WTC11 (cell line): ENCODE measurements around the gene KLHL20. TPM values are rescaled to one million over a fixed set of nuclear protein-coding genes. Genes with fewer than 3 reads are reported as not detected.

Experiments
- ATAC-seq: fragments of 200-7000 bp; cut with Tn5 transposase; 2 replicates; pipeline ENCODE4 v1.10.0; 2021; ENCODE audit warnings: mild to moderate bottlenecking, moderate library complexity
- CTCF ChIA-PET: fragments of 300-600 bp; sonication (Branson Sonifier 250); formaldehyde crosslinking; loops from one replicate; lab custom pipeline; 2021; ENCODE audit warnings: antibody characterized with exemption; lab: Charles Lee
- POLR2A ChIA-PET: fragments of 350-600 bp; sonication (Branson Sonifier 250); formaldehyde crosslinking; loops from one replicate; lab custom pipeline; 2021; ENCODE audit warnings: antibody characterized with exemption; lab: Charles Lee
- DNase-seq: peaks from one replicate; pipeline ENCODE4 v3.0.0; 2021; ENCODE audit warnings: low spot score
- H3K27ac Mint-ChIP-seq: 2 replicates; pipeline ENCODE4 v1.8.0; 2021; ENCODE audit warnings: mixed read lengths
- H3K27me3 Mint-ChIP-seq: 2 replicates; pipeline ENCODE4 v1.8.0; 2021; ENCODE audit warnings: low read depth, mild to moderate bottlenecking, moderate library complexity, mixed read lengths
- H3K36me3 Mint-ChIP-seq: 2 replicates; pipeline ENCODE4 v1.8.0; 2021; ENCODE audit warnings: mixed read lengths
- H3K4me1 Mint-ChIP-seq: 2 replicates; pipeline ENCODE4 v1.8.0; 2022; ENCODE audit warnings: mixed read lengths
- H3K4me3 Mint-ChIP-seq: 2 replicates; pipeline ENCODE4 v1.8.0; 2021; ENCODE audit warnings: mild to moderate bottlenecking, moderate library complexity, mixed read lengths
- H3K9me3 Mint-ChIP-seq: 2 replicates; pipeline ENCODE4 v1.8.0; 2021; ENCODE audit warnings: mixed read lengths
- ARID4B ChIP-seq: sonication (generic); formaldehyde crosslinking; IDR thresholded peaks from 2 replicates; pipeline ENCODE4 v1.8.0; 2023; ENCODE audit warnings: missing genetic modification reagents, mild to moderate bottlenecking, borderline replicate concordance
- CBFB ChIP-seq: sonication (generic); formaldehyde crosslinking; IDR thresholded peaks from 2 replicates; pipeline ENCODE4 v1.8.1; 2022; ENCODE audit warnings: mild to moderate bottlenecking, low read depth, missing genetic modification reagents
- EMX1 ChIP-seq: fragments of 250-450 bp; sonication (Bioruptor Pico); IDR thresholded peaks from 2 replicates; pipeline ENCODE4 v1.8.0; 2021; ENCODE audit warnings: mild to moderate bottlenecking
- ETV6 ChIP-seq: sonication (generic); formaldehyde crosslinking; IDR thresholded peaks from 2 replicates; pipeline ENCODE4 v1.8.1; 2022; ENCODE audit warnings: mild to moderate bottlenecking, missing genetic modification reagents
- FOXP1 ChIP-seq: sonication (generic); formaldehyde crosslinking; IDR thresholded peaks from 2 replicates; pipeline ENCODE4 v1.8.0; 2022; ENCODE audit warnings: missing genetic modification reagents, mild to moderate bottlenecking, moderate library complexity, borderline replicate concordance
- GRHL2 ChIP-seq: fragments of 250-450 bp; sonication (Bioruptor Pico); IDR thresholded peaks from 2 replicates; pipeline ENCODE4 v1.8.0; 2022; ENCODE audit warnings: mild to moderate bottlenecking, moderate library complexity; ENCODE audit not compliant: insufficient replicate concordance, severe bottlenecking
- GTF2I ChIP-seq: fragments of 250-450 bp; sonication (Bioruptor Pico); conservative IDR thresholded peaks from 2 replicates; pipeline ENCODE4 v1.4.0; 2021; ENCODE audit warnings: mild to moderate bottlenecking
- HMGA2 ChIP-seq: fragments of 250-450 bp; sonication (Bioruptor Pico); IDR thresholded peaks from 2 replicates; pipeline ENCODE4 v1.4.0; 2021; ENCODE audit warnings: mild to moderate bottlenecking, moderate library complexity
- JUN ChIP-seq: sonication (generic); formaldehyde crosslinking; IDR thresholded peaks from 2 replicates; pipeline ENCODE4 v1.8.0; 2023; ENCODE audit warnings: mild to moderate bottlenecking, missing genetic modification reagents
- KAT7 ChIP-seq: sonication (generic); formaldehyde crosslinking; IDR thresholded peaks from 2 replicates; pipeline ENCODE4 v1.8.1; 2023; ENCODE audit warnings: missing genetic modification reagents, mild to moderate bottlenecking, borderline replicate concordance
- MAX ChIP-seq: sonication (generic); formaldehyde crosslinking; IDR thresholded peaks from 2 replicates; pipeline ENCODE4 v1.8.0; 2022; ENCODE audit warnings: mild to moderate bottlenecking, missing genetic modification reagents
- MYBL2 ChIP-seq: sonication (generic); formaldehyde crosslinking; IDR thresholded peaks from 2 replicates; pipeline ENCODE4 v1.8.1; 2023; ENCODE audit warnings: mild to moderate bottlenecking, moderate library complexity, missing genetic modification reagents
- NR1H2 ChIP-seq: sonication (generic); formaldehyde crosslinking; IDR thresholded peaks from 2 replicates; pipeline ENCODE4 v1.9.0; 2021; ENCODE audit warnings: mild to moderate bottlenecking, moderate library complexity, missing genetic modification reagents
- PRDM15 ChIP-seq: sonication (generic); formaldehyde crosslinking; IDR thresholded peaks from 2 replicates; pipeline ENCODE4 v1.8.0; 2022; ENCODE audit warnings: missing genetic modification reagents
- RELA ChIP-seq: sonication (generic); formaldehyde crosslinking; IDR thresholded peaks from 2 replicates; pipeline ENCODE4 v1.8.1; 2022; ENCODE audit warnings: missing genetic modification reagents, mild to moderate bottlenecking, borderline replicate concordance
- ZNF219 ChIP-seq: sonication (generic); formaldehyde crosslinking; IDR thresholded peaks from 2 replicates; pipeline ENCODE4 v1.8.0; 2023; ENCODE audit warnings: missing genetic modification reagents, mild to moderate bottlenecking, borderline replicate concordance
- ZNF232 ChIP-seq: sonication (generic); formaldehyde crosslinking; IDR thresholded peaks from 2 replicates; pipeline ENCODE4 v1.8.0; 2022; ENCODE audit warnings: mild to moderate bottlenecking, missing genetic modification reagents
- ZNF512 ChIP-seq: sonication (generic); formaldehyde crosslinking; IDR thresholded peaks from 2 replicates; pipeline ENCODE4 v1.8.1; 2022; ENCODE audit warnings: missing genetic modification reagents, borderline replicate concordance
- ZNF532 ChIP-seq: fragments of 250-450 bp; sonication (Bioruptor Pico); IDR thresholded peaks from 2 replicates; pipeline ENCODE4 v1.9.0; 2021; ENCODE audit warnings: mild to moderate bottlenecking, borderline replicate concordance
- total RNA-seq: library from RNA; stranded (reverse); gene quantifications from 3 replicates; pipeline ENCODE4 v1.2.3, GENCODE V29; 2021

KLHL20 gene
- total RNA-seq, 1 experiment from 2014 or later: 12.5 TPM

GRCh38 chr1:173821680-173822079 lies 106.9 kb downstream of the KLHL20 start:
- TF ChIP-seq ARID4B (CRISPR knock-in tag) (no peak), HMGA2 (CRISPR knock-in tag) (no peak), ZNF219 (CRISPR knock-in tag) (no peak), MAX (CRISPR knock-in tag) (no peak), MYBL2 (CRISPR knock-in tag) (no peak), KAT7 (CRISPR knock-in tag) (no peak), JUN (CRISPR knock-in tag) (no peak), CBFB (no peak), ETV6 (no peak), RELA (CRISPR knock-in tag) (no peak), ZNF232 (CRISPR knock-in tag) (no peak), NR1H2 (CRISPR knock-in tag) (no peak), ZNF512 (CRISPR knock-in tag) (no peak), PRDM15 (no peak), EMX1 (no peak), GRHL2 (no peak), GTF2I (CRISPR knock-in tag) (no peak), ZNF532 (no peak), FOXP1 (CRISPR knock-in tag) (no peak)
- ATAC-seq (no peak), DNase-seq (no peak)
- H3K4me1 Mint-ChIP-seq: peaks cover 16% of the 10 kb centered on the region
- ChIA-PET POLR2A (interaction anchor here (0.7 kb wide), 1 partner anchor 1820 kb away, joined by 4 read pairs; no protein-coding TSS in a partner anchor), CTCF (no interaction called here)
- H3K4me3 Mint-ChIP-seq: no peak overlapping the region
- no peaks in the 10 kb centered on the region for H3K9me3 Mint-ChIP-seq
- H3K27me3 Mint-ChIP-seq: no peaks in the 10 kb centered on the region
- peaks cover 31% of the 10 kb centered on the region for H3K36me3 Mint-ChIP-seq
- no peak overlapping the region for H3K27ac Mint-ChIP-seq
